SK-N-SH (cell line): ENCODE measurements around the gene LONRF3. TPM values are rescaled to one million over a fixed set of nuclear protein-coding genes. Genes with fewer than 3 reads are reported as not detected.

Experiments
- CTCF ChIA-PET: fragments of 300-600, 350-600 bp; formaldehyde crosslinking; extraction: SDS; loops from one replicate; lab custom pipeline; 2021; lab: Yijun Ruan, JAX
- POLR2A ChIA-PET: fragments of 350-600 bp; sonication (Branson Sonifier 250); formaldehyde crosslinking; extraction: SDS; loops from one replicate; lab custom pipeline; 2020; ENCODE audit warnings: antibody characterized with exemption, inconsistent platforms; lab: Yijun Ruan, JAX
- DNase-seq: peaks from one replicate; pipeline ENCODE4 v3.0.0; 2012
- H2AFZ ChIP-seq: fragments of 200-600 bp; sonication (generic); 2 replicates; pipeline ENCODE4 v1.8.1; 2016; ENCODE audit warnings: antibody characterized with exemption, mild to moderate bottlenecking, low read depth
- H3F3A ChIP-seq: fragments of 200-600 bp; sonication (generic); replicated peaks from 2 replicates; pipeline ENCODE3; 2016; ENCODE audit warnings: antibody characterized with exemption, mild to moderate bottlenecking; ENCODE audit not compliant: insufficient read depth
- H3K27ac ChIP-seq, 2 experiments: fragments of 200-500 bp in 1 of 2; fragments of 200-600 bp in 1 of 2; sonication (Bioruptor generic) in 1 of 2; sonication (generic), shearing (Covaris generic) in 1 of 2; 2 replicates each; pipeline versions ENCODE4 v1.5.1 to v1.6.1; 2014 to 2016; ENCODE audit warnings: low read depth in 2 of 2, inconsistent platforms in 1 of 2, low read length in 1 of 2, mild to moderate bottlenecking in 1 of 2, mixed read lengths in 1 of 2
- H3K27me3 ChIP-seq: fragments of 200-600 bp; sonication (generic), shearing (Covaris generic); 2 replicates; pipeline ENCODE4 v1.6.1; 2016; ENCODE audit warnings: mixed run types; ENCODE audit not compliant: insufficient read depth
- H3K36me3 ChIP-seq, 2 experiments: fragments of 200-500 bp in 1 of 2; fragments of 200-600 bp in 1 of 2; sonication (Bioruptor generic) in 1 of 2; sonication (generic) in 1 of 2; replicated peaks in 1 of 2; 2 replicates each; pipeline versions ENCODE3 to v1.5.1; 2014 to 2016; ENCODE audit warnings: low read length in 1 of 2, mild to moderate bottlenecking in 1 of 2; ENCODE audit not compliant: insufficient read depth in 2 of 2, control insufficient read depth in 1 of 2
- H3K4me1 ChIP-seq, 2 experiments: fragments of 200-500 bp in 1 of 2; fragments of 200-600 bp in 1 of 2; sonication (Bioruptor generic) in 1 of 2; sonication (generic), shearing (Covaris generic) in 1 of 2; 2 replicates each; pipeline versions ENCODE4 v1.5.1 to v1.6.1; 2014 to 2016; ENCODE audit warnings: low read depth in 1 of 2, low read length in 1 of 2, mixed run types in 1 of 2; ENCODE audit not compliant: insufficient read depth in 2 of 2, control insufficient read depth in 1 of 2
- H3K4me2 ChIP-seq: fragments of 200-600 bp; sonication (generic), shearing (Covaris generic); 2 replicates; pipeline ENCODE4 v1.6.1; 2017; ENCODE audit warnings: mixed run types
- H3K4me3 ChIP-seq, 2 experiments: fragments of 200-500 bp in 1 of 2; fragments of 200-600 bp in 1 of 2; sonication (Bioruptor generic) in 1 of 2; sonication (generic), shearing (Covaris generic) in 1 of 2; 2 replicates each; pipeline versions ENCODE4 v1.5.1 to v1.8.1; 2014 to 2016; ENCODE audit warnings: low read depth in 2 of 2, inconsistent platforms in 1 of 2, low read length in 1 of 2, mild to moderate bottlenecking in 1 of 2, mixed read lengths in 1 of 2, moderate library complexity in 1 of 2
- H3K79me2 ChIP-seq: fragments of 200-600 bp; sonication (generic); 2 replicates; pipeline ENCODE4 v1.8.1; 2017; ENCODE audit warnings: mild to moderate bottlenecking; ENCODE audit not compliant: insufficient read depth
- H3K9ac ChIP-seq: fragments of 200-600 bp; sonication (generic); 2 replicates; pipeline ENCODE4 v1.6.1; 2017; ENCODE audit warnings: mixed run types
- H3K9me2 ChIP-seq: fragments of 200-600 bp; sonication (generic); 2 replicates; pipeline ENCODE4 v1.6.1; 2017; ENCODE audit warnings: mixed run types
- H3K9me3 ChIP-seq: fragments of 200-600 bp; sonication (generic); 2 replicates; pipeline ENCODE4 v1.6.1; 2017; ENCODE audit warnings: mixed run types, mild to moderate bottlenecking, moderate library complexity
- H4K20me1 ChIP-seq: fragments of 200-600 bp; sonication (generic); 2 replicates; pipeline ENCODE4 v1.6.1; 2017; ENCODE audit warnings: mild to moderate bottlenecking, mixed run types; ENCODE audit not compliant: insufficient read depth
- CHD2 ChIP-seq: fragments of 150-350 bp; IDR thresholded peaks from 2 replicates; pipeline ENCODE4 v1.6.1; 2018; ENCODE audit warnings: low read length; ENCODE audit not compliant: partially characterized antibody
- EZH2phosphoT487 ChIP-seq: fragments of 200-600 bp; sonication (generic); IDR thresholded peaks from 2 replicates; pipeline ENCODE4 v1.6.1; 2017; ENCODE audit warnings: low read depth, mixed run types, mild to moderate bottlenecking, antibody characterized with exemption, moderate library complexity, borderline replicate concordance
- FOSL2 ChIP-seq: IDR thresholded peaks from 2 replicates; pipeline ENCODE4 v1.4.0; 2012; ENCODE audit warnings: low read depth, mild to moderate bottlenecking, moderate library complexity, borderline replicate concordance
- GABPA ChIP-seq: IDR thresholded peaks from 2 replicates; pipeline ENCODE4 v1.4.0; 2012; ENCODE audit warnings: low read depth, mild to moderate bottlenecking
- IRF3 ChIP-seq: fragments of 150-350 bp; IDR thresholded peaks from 2 replicates; pipeline ENCODE4 v1.6.1; 2016; ENCODE audit warnings: mild to moderate bottlenecking, low read depth, low read length
- MAX ChIP-seq: IDR thresholded peaks from 2 replicates; pipeline ENCODE4 v1.4.0; 2012; ENCODE audit warnings: low read depth
- NFIC ChIP-seq: IDR thresholded peaks from 2 replicates; pipeline ENCODE4 v1.4.0; 2012; ENCODE audit warnings: borderline replicate concordance
- PBX3 ChIP-seq: IDR thresholded peaks from 2 replicates; pipeline ENCODE4; 2012
- POLR2AphosphoS5 ChIP-seq: IDR thresholded peaks from 2 replicates; pipeline ENCODE4 v1.6.1; 2012; ENCODE audit warnings: low read depth, low read length
- RCOR1 ChIP-seq: fragments of 150-350 bp; IDR thresholded peaks from 2 replicates; pipeline ENCODE4 v1.6.1; 2017; ENCODE audit warnings: antibody characterized with exemption, low read length
- REST ChIP-seq: IDR thresholded peaks from 2 replicates; pipeline ENCODE4 v1.6.1; 2012; ENCODE audit warnings: mild to moderate bottlenecking, low read depth, low read length, moderate library complexity
- RFX5 ChIP-seq: IDR thresholded peaks from 2 replicates; pipeline ENCODE4 v1.6.1; 2012; ENCODE audit warnings: mild to moderate bottlenecking, improper control_type of control experiment, low read length
- RXRA ChIP-seq: IDR thresholded peaks from 2 replicates; pipeline ENCODE4 v1.4.0; 2012; ENCODE audit warnings: low read depth, mild to moderate bottlenecking, borderline replicate concordance
- SIN3A ChIP-seq: IDR thresholded peaks from 2 replicates; pipeline ENCODE4 v1.6.1; 2012; ENCODE audit warnings: low read depth, mild to moderate bottlenecking, low read length, moderate library complexity, borderline replicate concordance
- TCF12 ChIP-seq: IDR thresholded peaks from 2 replicates; pipeline ENCODE4 v1.4.0; 2012
- USF1 ChIP-seq: IDR thresholded peaks from 2 replicates; pipeline ENCODE4 v1.4.0; 2012; ENCODE audit warnings: low read depth, borderline replicate concordance
- YY1 ChIP-seq: IDR thresholded peaks from 2 replicates; pipeline ENCODE4 v1.4.0; 2012; ENCODE audit warnings: low read depth, mild to moderate bottlenecking
- WGBS: methylation state at CpG from one replicate; pipeline ENCODE4 v1.1.6; 2017; ENCODE audit warnings: low lambda C conversion rate; 5-methylcytosine and 5-hydroxymethylcytosine counted together
- polyA plus RNA-seq, 3 experiments: library from polyadenylated mRNA; depleted of rRNA; stranded (reverse); fragments of >200 nt; gene quantifications; 2 replicates each; pipeline ENCODE4 v1.2.3, GENCODE V29; 2012

Gene LONRF3
- 0.07 and 0.11 TPM in 2 replicates for polyA plus RNA-seq (2012; rRNA removed)
- 0.09 and 0.12 TPM in 2 replicates for polyA plus RNA-seq (2012; cell fraction: cytosol; rRNA removed)
- polyA plus RNA-seq (2012; cell fraction: nucleus; rRNA removed): 0.06 and 0.15 TPM in 2 replicates

- H3K4me3 ChIP-seq: no peak within 1 kb of the TSS
- H2AFZ ChIP-seq: no peak within 1 kb of the TSS
Observed at GRCh38 chrX:118974088-118974907, at the start of gene LONRF3. TSS of gene LONRF3 (plus strand) at chrX:118974618. CDS start at chrX:118974781, 163 bp downstream.

GRCh38 chrX:118928151-118928550, 46.3 kb upstream of the LONRF3 start:
- Histone ChIP-seq H3K36me3 (no peaks in the 10 kb centered on the region), H3K79me2 (no peaks in the 10 kb centered on the region), H3K4me1 (no peaks in the 10 kb centered on the region), H3K27me3 (no peaks in the 10 kb centered on the region; the same call in 1 of the 2 replicates), H3K9me2 (no peaks in the 10 kb centered on the region), H2AFZ (no peak overlapping the region), H3K9me3 (no peaks in the 10 kb centered on the region), H3K4me2 (no peak overlapping the region), H3K27ac (no peak overlapping the region), H3F3A (no peaks in the 10 kb centered on the region), H3K4me3 (no peak overlapping the region), H3K9ac (no peak overlapping the region), H4K20me1 (no peaks in the 10 kb centered on the region)
- DNase-seq: no peak
- ChIA-PET POLR2A (no interaction called here), CTCF (no interaction called here)
- 6% methylated on average over 2 of the region's 2 CpGs for WGBS
- TF ChIP-seq PBX3 (no peak), TCF12 (no peak), SIN3A (no peak), GABPA (no peak), CHD2 (no peak), RCOR1 (no peak), REST (no peak), NFIC (no peak), POLR2AphosphoS5 (no peak), EZH2phosphoT487 (no peak), MAX (no peak), RFX5 (no peak), RXRA (no peak), FOSL2 (no peak), IRF3 (no peak)

More at GRCh38 chrX:118974088-118974907, at the start of gene LONRF3:
- peaks cover 74% of the 10 kb centered on the region for H3K27me3 ChIP-seq
- no peaks in the 10 kb centered on the region for H4K20me1 ChIP-seq
- ChIA-PET POLR2A (no interaction called here), CTCF (no interaction called here)
- H3K4me1 ChIP-seq: no peaks in the 10 kb centered on the region; a peak in 1 of 4 replicates
- 38% methylated on average over 39 of the region's 45 CpGs for WGBS
- H3K9me2 ChIP-seq: no peaks in the 10 kb centered on the region
- TF ChIP-seq NFIC (no peak), YY1 (no peak), USF1 (peak; percentile 79)
- no peak within 1 kb of the TSS for H3K9ac ChIP-seq
- H3F3A ChIP-seq: no peaks in the 10 kb centered on the region
- no peaks in the 10 kb centered on the region for H3K9me3 ChIP-seq
- peak within 1 kb of the TSS; percentile 24; the same call in 1 of the 2 replicates for H3K4me2 ChIP-seq
- no peaks in the 10 kb centered on the region for H3K79me2 ChIP-seq
- H3K36me3 ChIP-seq: no peaks in the 10 kb centered on the region
- DNase-seq: peak; percentile 39
- H3K27ac ChIP-seq: no peak within 1 kb of the TSS
